Measurements from ENCODE around the gene AGRP.

Gene AGRP

DNA sequence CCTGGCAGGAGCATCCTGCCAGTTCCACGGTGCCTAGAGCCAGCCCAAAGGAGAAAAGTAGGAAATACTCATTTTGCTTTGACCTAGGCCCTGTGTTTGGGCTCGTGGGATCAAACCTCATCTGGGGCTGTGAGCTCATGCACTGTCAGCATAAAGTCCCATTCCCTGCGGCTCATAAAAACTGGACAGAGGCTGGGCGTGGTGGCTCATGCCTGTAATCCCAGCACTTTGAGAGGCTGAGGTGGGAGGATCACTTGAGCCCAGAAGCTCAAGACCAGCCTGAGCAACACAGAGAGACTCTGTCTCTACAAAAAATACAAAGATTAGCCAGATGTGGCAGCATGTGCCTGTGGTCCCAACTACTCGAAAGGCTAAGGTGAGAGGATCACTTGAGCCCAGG lies 20.3 kb downstream of the AGRP start:
- no peak for DNase-seq (ENCODE audit: low spot score)

DNA sequence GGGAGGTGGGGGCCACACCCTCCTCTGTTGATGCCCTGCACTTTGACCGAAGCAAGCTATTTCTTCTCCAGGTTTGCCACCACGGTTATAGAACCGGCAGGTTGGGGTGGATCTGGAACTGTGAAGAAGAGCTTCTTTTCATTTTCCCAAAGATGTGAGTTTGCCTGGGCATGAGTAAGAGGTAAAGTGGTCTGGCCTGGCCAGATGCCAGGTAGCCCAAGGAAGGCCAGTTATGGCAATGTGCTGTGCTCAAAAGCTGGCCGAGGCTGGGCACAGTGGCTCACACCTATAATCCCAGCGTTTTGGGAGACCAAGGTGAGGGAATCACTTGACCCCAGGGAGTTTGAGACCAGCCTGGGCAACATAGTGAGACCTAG lies 21.1 kb downstream of the AGRP start:
- DNase-seq (ENCODE audit: low spot score) = no peak

- DNase-seq (ENCODE audit: low spot score) = no peak
Measured at GRCh38 chr16:67461600-67462278, 21.6 kb downstream of the AGRP start.

DNA sequence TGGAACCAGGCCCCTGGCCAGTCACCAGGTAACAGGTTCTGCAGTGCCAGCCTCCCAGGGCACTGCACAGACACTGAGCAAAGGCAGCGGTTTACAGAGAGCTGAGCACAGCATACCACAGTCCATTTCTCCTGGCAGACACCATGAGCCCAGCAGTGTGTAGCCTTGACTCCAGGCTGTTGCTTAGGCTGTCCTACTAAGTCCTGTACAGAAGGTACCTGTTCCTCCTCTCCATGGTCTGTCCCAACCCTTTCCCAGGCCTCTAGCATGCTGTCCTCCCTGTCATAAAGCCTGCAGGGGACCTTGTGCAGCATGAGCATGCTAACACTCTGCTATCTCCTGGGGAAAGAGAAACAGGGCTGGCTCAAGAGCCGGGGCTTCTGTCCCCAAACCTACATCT lies 22.4 kb downstream of the AGRP start:
- no peak for DNase-seq (ENCODE audit: low spot score)

DNA sequence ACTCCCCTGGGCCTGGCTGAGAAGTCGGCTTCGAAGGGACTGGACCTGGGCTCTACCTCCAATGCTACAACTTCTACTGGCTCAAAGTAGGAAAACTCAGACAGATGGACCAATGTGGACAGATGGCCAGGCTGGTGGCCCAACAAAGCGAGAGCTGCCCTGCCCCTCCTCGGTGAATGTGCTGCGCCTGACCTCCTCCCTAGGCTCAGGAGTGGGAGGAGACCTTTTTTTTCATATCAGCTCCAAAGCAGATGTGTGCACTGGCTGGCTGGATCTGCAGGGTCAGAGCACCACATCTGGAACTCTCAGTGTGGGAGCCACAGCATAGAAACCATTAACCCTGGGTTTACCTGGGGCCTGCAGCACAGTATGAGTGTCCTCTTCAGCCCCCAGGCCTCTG lies 23.2 kb downstream of the AGRP start:
- no peak for DNase-seq (ENCODE audit: low spot score)

- DNase-seq (ENCODE audit: low spot score) = no peak
Measured at GRCh38 chr16:67459861-67460150, 23.5 kb downstream of the AGRP start.

DNA sequence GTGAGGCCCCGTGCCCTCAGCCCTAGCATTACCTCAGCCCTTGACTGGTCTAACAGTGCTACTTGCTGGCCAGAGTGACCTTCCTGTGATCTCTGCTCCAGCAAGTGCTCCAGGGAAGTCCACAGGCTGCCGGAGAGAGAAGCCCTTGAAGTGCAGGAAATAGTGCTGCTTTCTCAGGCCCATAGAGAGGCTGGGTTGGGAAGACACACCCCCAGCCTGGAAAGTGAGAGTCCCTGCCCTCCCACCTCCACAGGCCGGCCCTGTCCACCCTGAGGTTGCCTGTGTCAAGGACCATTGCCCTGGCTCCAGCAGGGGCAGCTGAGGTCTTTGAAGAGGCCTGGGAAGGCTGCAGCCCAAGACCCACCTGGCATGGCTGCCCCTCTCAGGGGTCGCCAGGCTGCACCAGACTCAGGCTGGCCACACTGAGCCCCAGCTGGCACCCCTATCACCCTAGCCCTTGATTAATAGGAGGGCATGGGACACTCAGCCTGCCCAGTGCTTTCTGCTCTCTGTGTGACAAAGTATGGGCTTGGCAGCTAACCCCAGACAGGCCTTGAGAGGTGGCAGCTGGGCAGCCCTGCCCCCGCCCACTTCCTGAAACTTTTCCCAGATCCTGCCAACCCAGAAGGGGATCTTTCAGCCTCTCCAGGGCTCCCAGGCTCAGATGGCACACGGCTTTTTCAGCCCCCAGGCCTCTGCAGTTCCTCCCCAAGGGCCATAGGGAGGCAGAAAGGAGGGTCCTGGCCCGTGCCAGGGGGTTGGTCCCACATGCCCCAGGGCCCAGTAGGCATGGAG lies 24.1 kb downstream of the AGRP start:
- no peak for DNase-seq (ENCODE audit: low spot score)

GRCh38 chr16:67458121-67458641 lies 25.2 kb downstream of the AGRP start:
- no peak for DNase-seq (ENCODE audit: low spot score)

GRCh38 chr16:67457611-67458010 lies 25.7 kb downstream of the AGRP start:
- no peak for DNase-seq (ENCODE audit: low spot score)

- DNase-seq (ENCODE audit: low spot score) = peak; percentile 58
Measured at GRCh38 chr16:67456391-67457081, 26.8 kb downstream of the AGRP start.

DNA sequence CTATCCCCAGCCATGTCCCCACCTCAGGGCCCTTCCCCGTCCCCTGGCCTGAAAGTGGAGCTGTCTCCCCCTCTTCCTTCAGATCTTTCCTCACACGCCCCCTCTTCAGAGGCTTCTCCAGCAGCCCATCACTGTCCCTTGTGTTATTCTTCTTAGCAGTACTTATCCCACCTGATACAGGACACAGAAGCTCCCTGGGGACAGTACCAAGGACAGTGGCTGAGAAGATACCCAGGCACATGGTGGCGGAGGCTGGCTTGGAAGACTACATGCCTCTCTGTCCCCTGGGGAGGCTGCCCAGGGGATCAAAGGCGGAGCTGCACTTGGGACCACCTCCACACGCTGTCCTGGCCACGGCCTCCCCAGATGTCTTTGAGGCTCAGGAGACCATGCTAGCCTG lies 28.5 kb downstream of the AGRP start:
- DNase-seq (ENCODE audit: low spot score) = no peak

DNA sequence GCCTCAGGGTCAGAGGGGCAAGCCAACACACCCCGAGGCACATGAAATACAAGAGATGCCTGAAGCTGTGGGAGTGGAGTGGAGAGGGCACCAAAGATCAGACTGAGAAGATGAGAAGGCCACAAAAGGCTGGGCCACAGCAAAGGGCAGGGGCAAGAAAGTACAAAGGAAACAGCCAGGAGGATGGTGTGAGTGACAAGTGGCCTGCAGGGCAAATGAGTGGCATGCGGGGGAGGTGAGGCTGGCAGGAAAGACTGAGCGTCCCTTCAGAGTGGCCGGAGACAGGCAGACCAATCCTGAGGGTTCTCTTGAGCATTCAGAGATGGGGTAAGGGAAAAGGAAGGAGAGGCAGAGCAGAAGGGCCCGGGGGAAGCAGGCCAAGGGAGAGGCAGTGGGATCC lies 29.2 kb downstream of the AGRP start:
- no peak for DNase-seq (ENCODE audit: low spot score)

GRCh38 chr16:67451704-67452435 lies 31.5 kb downstream of the AGRP start:
- no peak for DNase-seq (ENCODE audit: low spot score)

DNA sequence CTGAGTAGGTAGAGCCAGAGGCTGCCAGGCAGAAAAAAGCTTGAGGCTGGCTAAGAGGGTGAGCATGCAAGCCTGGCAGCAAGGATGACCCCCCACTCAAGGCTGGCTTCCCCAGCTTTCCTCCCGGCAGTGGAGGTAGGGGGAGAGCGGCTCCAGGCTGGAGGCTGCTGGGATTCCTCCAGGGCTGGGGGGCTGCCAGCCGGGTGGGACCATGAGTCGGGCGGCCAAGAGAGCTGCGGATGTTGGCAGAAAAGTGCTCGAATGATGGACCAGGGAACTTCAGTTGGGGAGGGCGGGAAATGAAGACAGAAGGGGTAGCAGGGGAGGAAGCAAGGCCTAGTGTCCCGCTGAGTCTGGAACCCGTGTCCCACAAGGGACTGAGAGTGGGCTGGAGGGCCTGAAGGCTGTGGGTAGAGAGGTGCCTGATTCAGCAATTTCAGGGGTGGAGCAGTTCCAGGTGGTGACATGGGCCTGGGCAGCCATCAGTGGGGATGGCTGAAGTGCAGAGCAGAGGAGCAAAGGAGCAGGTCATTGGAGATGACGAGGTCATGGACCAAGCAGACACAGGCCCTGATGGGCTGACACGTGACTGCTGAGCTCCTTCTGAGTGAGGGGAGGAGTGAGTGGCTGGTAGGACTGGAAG lies 32.2 kb downstream of the AGRP start:
- no peak for DNase-seq (ENCODE audit: low spot score)

DNA sequence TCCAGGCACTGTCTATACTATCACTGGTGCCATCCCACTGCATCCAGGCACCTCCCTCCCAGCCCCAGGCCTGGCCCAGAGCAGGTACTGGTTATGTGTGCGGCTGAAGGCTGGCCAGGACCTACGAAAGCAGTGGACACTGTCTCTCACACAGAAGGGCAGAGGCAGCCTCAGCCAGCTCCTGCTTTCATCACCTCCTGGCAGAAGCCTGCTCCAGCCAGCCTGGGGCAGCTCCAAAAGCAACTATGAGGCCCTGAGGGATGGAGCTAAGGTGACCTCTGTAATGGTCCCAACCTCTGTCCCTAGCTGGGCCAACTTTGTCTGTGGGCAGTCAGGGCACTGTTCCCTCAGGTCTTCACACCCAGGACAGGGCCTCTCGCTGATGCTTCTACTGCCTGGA lies 33.6 kb downstream of the AGRP start:
- DNase-seq (ENCODE audit: low spot score) = no peak

- DNase-seq (ENCODE audit: low spot score) = no peak
Measured at GRCh38 chr16:67449336-67449735, 34.0 kb downstream of the AGRP start.

GRCh38 chr16:67448580-67448979 lies 34.8 kb downstream of the AGRP start:
- no peak for DNase-seq (ENCODE audit: low spot score)

DNA sequence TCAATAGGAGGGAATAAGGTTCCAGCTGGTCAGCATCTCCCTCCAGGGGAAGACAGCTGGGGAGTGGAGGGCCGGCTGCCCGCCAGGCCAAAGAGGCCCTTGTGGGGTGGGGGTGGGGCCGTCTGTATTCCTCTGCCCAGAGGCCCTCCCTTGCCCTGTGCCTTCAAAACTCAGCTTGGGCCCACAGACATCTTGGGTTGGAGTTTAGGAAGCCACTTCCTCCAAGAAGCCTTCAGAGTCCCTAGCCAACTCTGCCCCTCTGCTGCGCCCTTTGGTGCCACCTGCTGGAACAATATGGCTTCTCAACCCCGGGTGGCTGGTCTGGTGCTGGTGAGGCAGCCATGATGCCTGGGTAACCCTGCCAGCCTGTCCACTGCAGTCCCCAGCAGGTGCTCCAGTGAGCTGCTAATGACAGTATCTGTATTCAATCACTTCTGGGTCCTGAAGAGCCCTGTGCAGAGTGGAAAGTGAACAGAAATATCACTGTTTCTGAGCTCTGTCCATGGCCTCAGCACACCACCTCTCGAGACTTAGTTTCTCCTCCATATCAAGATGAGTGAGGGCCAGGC lies 35.8 kb downstream of the AGRP start:
- DNase-seq (ENCODE audit: low spot score) = no peak

GRCh38 chr16:67446968-67447507 lies 36.3 kb downstream of the AGRP start:
- DNase-seq (ENCODE audit: low spot score) = no peak

GRCh38 chr16:67445913-67446907 lies 37.1 kb downstream of the AGRP start:
- no peak for DNase-seq (ENCODE audit: low spot score)
